Tibial nerve (tissue), 4 donors: ENCODE measurements around the gene ABLIM3.

Experiments used
- CTCF ChIP-seq, 5 experiments: fragments of 200-600 bp in 3 of 5; fragments of 450-650 bp in 2 of 5; sonication (generic) in 3 of 5; IDR thresholded peaks; one replicate each; pipeline ENCODE4 v1.5.1; 2016 to 2019; ENCODE audit warnings: antibody characterized with exemption in 5 of 5, mild to moderate bottlenecking in 3 of 5, moderate library complexity in 2 of 5
- EP300 ChIP-seq, 2 donors: sonication (generic); formaldehyde crosslinking; IDR thresholded peaks; one replicate each; pipeline ENCODE4 v1.6.1; 2017; ENCODE audit warnings: antibody characterized with exemption in 2 of 2, mild to moderate bottlenecking in 1 of 2
- POLR2A ChIP-seq, 2 donors: fragments of 450-650 bp; IDR thresholded peaks; one replicate each; pipeline ENCODE4 v1.6.1; 2017; ENCODE audit warnings: antibody characterized with exemption in 2 of 2, mild to moderate bottlenecking in 2 of 2, moderate library complexity in 2 of 2

DNA sequence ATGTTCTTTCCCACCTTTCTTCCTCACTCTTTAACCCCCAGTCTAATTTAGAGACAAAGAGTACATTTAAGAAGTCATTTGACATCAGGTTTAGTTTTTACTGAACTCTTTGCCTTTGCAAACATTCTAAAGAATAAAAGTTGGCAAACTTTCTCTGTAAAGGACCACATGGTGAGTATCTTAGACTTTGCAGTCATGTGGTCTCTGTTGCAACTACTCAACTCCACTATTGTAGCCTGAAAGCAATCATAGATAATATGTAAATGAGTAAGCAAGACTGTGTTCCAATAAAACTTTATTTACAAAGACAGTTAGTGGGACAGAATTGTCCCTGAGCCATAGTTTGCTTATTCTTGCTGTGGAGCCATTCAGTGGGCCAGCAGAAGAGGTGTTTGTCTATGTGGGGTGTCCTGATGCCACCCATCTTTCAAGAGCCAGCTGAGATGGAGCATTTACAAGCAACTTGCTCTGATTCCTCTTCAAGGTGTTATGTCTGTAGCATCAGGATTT, 25.4 kb downstream of the ABLIM3 start:
- TF ChIP-seq EP300 (IDR thresholded peaks at IDR 0.05) (no peak), CTCF (IDR thresholded peaks at IDR 0.05) (no peak), POLR2A (IDR thresholded peaks at IDR 0.05) (no peak)
